ENCODE measurements around the gene VAV2. TPM values are rescaled to one million over a fixed set of nuclear protein-coding genes. Genes with fewer than 3 reads are reported as not detected.
A peak's percentile ranks its signal among the peaks of the same experiment; 100 is the strongest.

VAV2 gene
- total and polyA plus RNA-seq, 2 of the 4 experiments (the other 2 are of a cell fraction) = 10.8 to 13.4 TPM

DNA sequence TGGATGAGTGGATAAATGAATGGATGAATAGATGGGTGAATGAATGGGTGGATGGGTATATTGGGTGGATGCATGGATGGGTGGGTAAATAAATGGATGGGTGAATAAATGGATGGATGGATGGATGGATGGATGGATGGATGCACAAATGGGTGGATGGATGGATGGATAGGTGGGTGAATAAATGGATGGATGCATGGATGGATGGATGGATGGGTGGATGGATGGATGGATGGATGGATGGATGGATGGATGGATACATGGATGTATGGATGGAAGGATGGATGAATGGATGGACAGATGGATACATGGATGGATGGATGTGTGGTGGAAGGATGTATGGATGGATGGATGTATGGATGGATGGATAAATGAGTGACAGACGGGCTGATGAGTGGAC, 140.4 kb downstream of the VAV2 start:
- no peak overlapping the region for H3K14ac ChIP-seq (replicated peaks; ENCODE audit: low read depth, low read length)
- no peak overlapping the region for H3K23ac ChIP-seq (ENCODE audit: low read depth, low read length)
- H4K5ac ChIP-seq (ENCODE audit: low read depth, low read length) = no peak overlapping the region
- no peak overlapping the region for H4K91ac ChIP-seq (ENCODE audit: insufficient read depth, low read depth, low read length)
- H3K4me3 ChIP-seq (ENCODE audit: insufficient read depth, low read depth, low read length) = no peak overlapping the region
- no peak overlapping the region for H3K18ac ChIP-seq (ENCODE audit: low read depth, low read length)
- peaks cover 12% of the 10 kb centered on the region for H3K4me1 ChIP-seq (ENCODE audit: control insufficient read depth, insufficient read depth, low read length)
- no peak overlapping the region for H4K8ac ChIP-seq (ENCODE audit: low read depth in 2 of 2, low read length in 2 of 2)
- no peak overlapping the region for H2BK15ac ChIP-seq (ENCODE audit: low read depth, low read length)
- WGBS, 2 experiments (ENCODE audit: extremely low coverage in 2 of 2, insufficient read length in 1 of 2) = no CpG with 5 or more reads among the region's 1 CpG
- H3K56ac ChIP-seq (ENCODE audit: extremely low read depth, insufficient read depth, low read length) = no peak overlapping the region
- no peak overlapping the region for H3K27ac ChIP-seq (ENCODE audit: insufficient read depth, low read length)
- BruUV-seq (replicated peaks) = no TSS peak
- no peaks in the 10 kb centered on the region for H3K36me3 ChIP-seq (ENCODE audit: control insufficient read depth, insufficient read depth, low read length)
- dilution Hi-C loops (cut with HindIII; ENCODE audit: low sequenced_read_pairs, unreplicated experiment) (no loop called here), intact Hi-C loops (cut with micrococcal nuclease) (no loop called here), in situ Hi-C loops (cut with MboI; ENCODE audit: low sequenced_read_pairs) (no loop called here)
- H4K20me1 ChIP-seq (ENCODE audit: insufficient read depth, low read length) = 0 out of 2 replicates have a peak, but pooled peaks cover 13% of the 10 kb centered on the region
- POLR2A ChIA-PET (ENCODE audit: unreplicated experiment) = no interaction called here
- DNase-seq (no peak), ATAC-seq (ENCODE audit: low read depth) (no peak)
- no peak overlapping the region for H2AFZ ChIP-seq (replicated peaks; ENCODE audit: low read length, poor library complexity)
- H2BK120ac ChIP-seq (ENCODE audit: low read depth, low read length) = no peak overlapping the region
- peak overlapping the region; percentile 24 for H2BK5ac ChIP-seq (ENCODE audit: low read depth, low read length, poor library complexity, severe bottlenecking)
- H3K27me3 ChIP-seq (ENCODE audit: control insufficient read depth, insufficient read depth, low read length) = no peaks in the 10 kb centered on the region
- CTCF ChIA-PET = no interaction called here
- TF ChIP-seq, protein P1, sequence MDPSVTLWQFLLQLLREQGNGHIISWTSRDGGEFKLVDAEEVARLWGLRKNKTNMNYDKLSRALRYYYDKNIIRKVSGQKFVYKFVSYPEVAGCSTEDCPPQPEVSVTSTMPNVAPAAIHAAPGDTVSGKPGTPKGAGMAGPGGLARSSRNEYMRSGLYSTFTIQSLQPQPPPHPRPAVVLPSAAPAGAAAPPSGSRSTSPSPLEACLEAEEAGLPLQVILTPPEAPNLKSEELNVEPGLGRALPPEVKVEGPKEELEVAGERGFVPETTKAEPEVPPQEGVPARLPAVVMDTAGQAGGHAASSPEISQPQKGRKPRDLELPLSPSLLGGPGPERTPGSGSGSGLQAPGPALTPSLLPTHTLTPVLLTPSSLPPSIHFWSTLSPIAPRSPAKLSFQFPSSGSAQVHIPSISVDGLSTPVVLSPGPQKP (IDR thresholded peaks at IDR 0.05; ENCODE audit: borderline replicate concordance, low read depth, low read length) = no peak
- TF ChIP-seq BHLHE40 (IDR thresholded peaks at IDR 0.05; ENCODE audit: low read depth, low read length) = no peak
- no peak for TF ChIP-seq RFX5 (IDR thresholded peaks at IDR 0.05; ENCODE audit: low read depth, low read length)
- no peak for TF ChIP-seq MXI1 (IDR thresholded peaks at IDR 0.05; ENCODE audit: borderline replicate concordance, low read depth, low read length)
- no peak for TF ChIP-seq MAZ (IDR thresholded peaks at IDR 0.05; ENCODE audit: borderline replicate concordance, low read depth, low read length)
- no peaks in the 10 kb centered on the region for H3K9me3 ChIP-seq (ENCODE audit: control insufficient read depth, insufficient read depth, low read length)
- no peak overlapping the region for H2AK5ac ChIP-seq (ENCODE audit: low read depth, low read length)
- H3K4ac ChIP-seq (ENCODE audit: low read depth, low read length) = no peak overlapping the region
- peaks cover 31% of the 10 kb centered on the region for H3K9me1 ChIP-seq (ENCODE audit: insufficient read depth, low read length)
- H2BK20ac ChIP-seq (ENCODE audit: low read depth, low read length) = no peak overlapping the region
- H2AK9ac ChIP-seq (replicated peaks; ENCODE audit: low read depth, low read length, poor library complexity) = no peak overlapping the region
- H3K79me1 ChIP-seq (ENCODE audit: low read depth in 1 of 2, low read length in 2 of 2) = peaks cover 32 to 77% of the 10 kb centered on the region in 2 experiments
- no peak overlapping the region for H3K4me2 ChIP-seq (ENCODE audit: low read depth, low read length)
- no peak overlapping the region for H3K9ac ChIP-seq (ENCODE audit: low read depth, low read length)
